IPS DF 6.9 (cell line): Measurements from ENCODE around the gene EPGN.

Source experiments
- DNase-seq: peaks from one replicate; pipeline ENCODE4 v3.0.0-alpha.2; 2013; ENCODE audit warnings: low read depth, low spot score
- H3K27ac ChIP-seq: one replicate; pipeline ENCODE4 v1.5.1; 2013; ENCODE audit warnings: low read length, control low read depth
- H3K27me3 ChIP-seq: 2 replicates; pipeline ENCODE4 v1.6.1; 2013; ENCODE audit warnings: mild to moderate bottlenecking, low read length; ENCODE audit not compliant: control insufficient read depth, insufficient read depth
- H3K36me3 ChIP-seq: 2 replicates; pipeline ENCODE4 v1.6.1; 2013; ENCODE audit warnings: low read length; ENCODE audit not compliant: control insufficient read depth, insufficient read depth
- H3K4me1 ChIP-seq: 2 replicates; pipeline ENCODE4 v1.6.1; 2013; ENCODE audit warnings: low read length; ENCODE audit not compliant: control insufficient read depth, insufficient read depth
- H3K4me3 ChIP-seq: 2 replicates; pipeline ENCODE4 v1.5.1; 2013; ENCODE audit warnings: mild to moderate bottlenecking, low read length
- H3K9me3 ChIP-seq: 2 replicates; pipeline ENCODE4 v1.6.1; 2013; ENCODE audit warnings: low read length, inconsistent platforms; ENCODE audit not compliant: control insufficient read depth, insufficient read depth
- WGBS: extraction: QIAGEN DNeasy Blood & Tissue Kit; methylation state at CpG from one replicate; pipeline ENCODE4 v1.1.7; 2013; ENCODE audit warnings: mixed read lengths, missing lambda C conversion rate; ENCODE audit not compliant: insufficient read length, insufficient coverage; 5-methylcytosine and 5-hydroxymethylcytosine counted together

The EPGN gene

DNA sequence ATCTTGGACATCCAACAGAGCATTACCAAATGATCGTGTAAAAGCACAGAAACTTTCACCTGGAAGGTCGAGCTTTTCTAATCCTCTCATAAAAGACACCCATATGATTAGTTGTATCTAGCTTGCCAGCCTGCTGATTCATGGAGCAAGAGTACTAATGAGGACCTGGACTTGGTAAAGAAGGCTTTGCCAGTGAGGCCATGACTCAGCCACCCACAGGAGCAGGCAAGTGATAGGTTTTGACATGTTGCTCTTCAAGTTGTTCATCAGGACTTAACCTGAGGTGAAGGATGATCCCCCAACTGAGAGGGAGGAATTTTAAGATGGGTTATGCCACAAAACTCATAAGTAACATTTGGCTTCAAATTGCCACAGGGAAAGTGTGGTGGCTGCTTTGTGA, 24.7 kb upstream of the EPGN start:
- no peaks in the 10 kb centered on the region for H3K4me1 ChIP-seq
- WGBS: no CpG with 5 or more reads among the region's 2 CpGs
- no peak for DNase-seq
- H3K9me3 ChIP-seq: no peaks in the 10 kb centered on the region
- H3K27me3 ChIP-seq: no peaks in the 10 kb centered on the region
- H3K27ac ChIP-seq: no peak overlapping the region
- no peak overlapping the region for H3K4me3 ChIP-seq
- H3K36me3 ChIP-seq: no peaks in the 10 kb centered on the region

DNA sequence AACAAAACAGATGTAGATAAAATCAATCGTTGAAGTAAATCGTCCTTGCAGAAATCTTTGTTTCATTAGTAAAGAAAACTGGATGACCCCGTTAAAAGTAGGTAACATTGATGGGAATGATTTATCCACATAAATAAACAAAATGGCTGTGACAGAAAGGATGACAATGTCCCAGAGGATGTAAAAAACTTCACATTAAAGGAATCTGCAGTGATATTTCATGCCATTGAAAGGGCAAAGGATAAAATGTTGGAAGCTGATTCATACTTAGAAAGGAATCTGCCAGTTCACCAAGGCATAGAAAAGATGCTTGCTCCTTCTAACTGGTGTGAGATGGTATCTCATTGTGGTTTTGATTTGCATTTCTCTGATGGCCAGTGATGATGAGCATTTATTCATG, 24.2 kb upstream of the EPGN start:
- no peak for DNase-seq
- Histone ChIP-seq H3K9me3 (no peaks in the 10 kb centered on the region), H3K4me1 (no peaks in the 10 kb centered on the region), H3K27ac (no peak overlapping the region), H3K4me3 (no peak overlapping the region), H3K27me3 (no peaks in the 10 kb centered on the region), H3K36me3 (no peaks in the 10 kb centered on the region)
- WGBS: no CpG with 5 or more reads among the region's 3 CpGs

DNA sequence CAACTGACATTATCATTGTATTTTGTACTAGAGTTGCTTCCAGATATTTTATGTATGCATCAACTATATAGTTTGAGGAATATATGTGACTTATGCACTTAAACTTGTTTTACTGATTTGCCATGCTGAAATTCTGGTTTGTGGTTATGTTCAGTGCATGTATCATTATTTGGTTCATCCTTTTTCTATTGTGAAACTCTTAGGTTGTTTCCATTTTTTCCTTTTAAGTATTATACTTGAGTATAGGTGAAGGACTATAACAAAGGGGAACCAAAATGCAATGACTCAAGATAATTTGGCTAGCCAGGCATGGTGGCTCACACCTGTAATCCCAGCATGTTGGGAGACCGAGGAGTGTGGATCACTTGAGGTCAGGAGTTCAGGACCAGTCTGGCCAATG, 21.1 kb upstream of the EPGN start:
- no peak overlapping the region for H3K27ac ChIP-seq
- no peaks in the 10 kb centered on the region for H3K27me3 ChIP-seq
- H3K9me3 ChIP-seq: no peaks in the 10 kb centered on the region
- DNase-seq: no peak
- H3K4me1 ChIP-seq: no peaks in the 10 kb centered on the region
- H3K36me3 ChIP-seq: no peaks in the 10 kb centered on the region
- H3K4me3 ChIP-seq: no peak overlapping the region
- WGBS: no CpG with 5 or more reads among the region's 1 CpG

DNA sequence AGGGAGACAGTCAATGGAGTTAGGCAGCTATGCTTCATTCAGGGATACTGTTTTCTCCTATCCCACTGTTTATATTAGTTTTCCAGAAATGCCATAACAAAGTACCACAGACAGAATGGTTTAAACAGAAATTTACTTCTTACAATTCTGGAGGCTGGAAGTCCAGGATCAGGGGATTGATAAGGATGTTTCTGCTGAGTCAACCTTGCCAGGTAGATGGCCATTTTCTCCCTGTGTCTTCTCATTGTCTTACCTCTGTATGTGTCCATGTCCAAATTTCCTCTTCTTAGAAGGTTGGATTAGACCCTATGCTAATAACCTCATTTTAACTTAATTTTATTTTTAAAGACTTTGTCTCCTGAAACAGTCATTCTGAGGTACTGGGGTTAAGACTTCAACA, 20.5 kb upstream of the EPGN start:
- H3K4me1 ChIP-seq: no peaks in the 10 kb centered on the region
- H3K27ac ChIP-seq: no peak overlapping the region
- H3K27me3 ChIP-seq: no peaks in the 10 kb centered on the region
- H3K36me3 ChIP-seq: no peaks in the 10 kb centered on the region
- no peaks in the 10 kb centered on the region for H3K9me3 ChIP-seq
- H3K4me3 ChIP-seq: no peak overlapping the region
- DNase-seq: no peak

DNA sequence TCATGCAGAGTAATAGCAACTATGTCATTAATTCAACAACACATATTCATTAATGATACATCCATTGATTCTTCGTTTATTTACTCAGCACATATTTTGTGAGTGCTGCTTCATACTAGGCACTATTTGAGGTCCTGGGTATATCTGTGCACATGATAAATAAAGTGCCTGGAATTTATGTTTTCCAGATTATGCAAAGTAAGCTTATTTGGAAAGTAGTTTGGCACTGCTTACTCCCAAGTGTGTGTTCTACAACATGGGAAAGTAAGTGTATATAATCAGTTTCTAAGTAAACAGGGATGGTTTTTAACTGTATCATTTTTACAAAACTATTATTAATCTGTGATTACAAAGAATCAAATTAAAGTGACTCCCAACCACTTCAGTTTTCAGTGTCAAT, 16.8 kb upstream of the EPGN start:
- no CpG with 5 or more reads among the region's 1 CpG for WGBS
- DNase-seq: no peak
- H3K36me3 ChIP-seq: no peaks in the 10 kb centered on the region
- no peaks in the 10 kb centered on the region for H3K9me3 ChIP-seq
- no peak overlapping the region for H3K4me3 ChIP-seq
- H3K4me1 ChIP-seq: no peaks in the 10 kb centered on the region
- H3K27ac ChIP-seq: no peak overlapping the region
- no peaks in the 10 kb centered on the region for H3K27me3 ChIP-seq

DNA sequence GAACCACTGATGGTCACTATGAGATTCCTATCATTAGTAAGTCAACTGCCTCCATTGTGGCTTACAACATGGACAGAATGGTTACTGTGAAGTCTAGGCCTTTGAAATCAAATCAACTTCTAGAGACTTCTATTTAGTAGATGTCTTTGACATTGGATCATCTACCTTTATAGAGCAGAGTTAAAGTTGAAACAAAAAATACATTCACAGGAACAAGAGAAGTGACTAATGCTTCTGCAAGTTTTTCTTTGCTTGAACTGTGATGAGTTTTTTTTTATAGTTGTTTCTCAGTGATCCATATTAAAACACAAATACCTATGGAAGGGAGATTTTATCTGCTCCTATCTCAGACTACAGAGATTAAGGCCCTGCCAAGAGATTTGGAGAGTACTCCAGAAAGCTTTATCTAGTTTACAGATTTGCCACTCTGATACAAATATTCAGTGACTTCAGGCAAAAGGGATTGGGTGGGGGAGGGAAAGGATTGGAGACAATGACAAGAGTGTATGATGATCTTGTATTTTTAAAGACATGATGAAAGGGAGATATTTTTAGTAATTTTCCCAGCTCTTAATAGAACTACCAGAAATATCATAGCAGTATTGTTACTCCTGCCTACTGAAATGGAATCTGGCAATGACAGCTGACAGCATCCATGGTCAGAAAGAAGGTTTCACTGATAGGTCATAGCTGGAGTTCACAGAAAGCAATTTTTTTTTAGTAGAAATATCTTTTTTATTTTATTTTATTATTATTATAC, 16.0 kb upstream of the EPGN start:
- DNase-seq: no peak
- Histone ChIP-seq H3K4me1 (no peaks in the 10 kb centered on the region), H3K27me3 (no peaks in the 10 kb centered on the region), H3K9me3 (no peaks in the 10 kb centered on the region), H3K36me3 (no peaks in the 10 kb centered on the region), H3K27ac (no peak overlapping the region), H3K4me3 (no peak overlapping the region)

DNA sequence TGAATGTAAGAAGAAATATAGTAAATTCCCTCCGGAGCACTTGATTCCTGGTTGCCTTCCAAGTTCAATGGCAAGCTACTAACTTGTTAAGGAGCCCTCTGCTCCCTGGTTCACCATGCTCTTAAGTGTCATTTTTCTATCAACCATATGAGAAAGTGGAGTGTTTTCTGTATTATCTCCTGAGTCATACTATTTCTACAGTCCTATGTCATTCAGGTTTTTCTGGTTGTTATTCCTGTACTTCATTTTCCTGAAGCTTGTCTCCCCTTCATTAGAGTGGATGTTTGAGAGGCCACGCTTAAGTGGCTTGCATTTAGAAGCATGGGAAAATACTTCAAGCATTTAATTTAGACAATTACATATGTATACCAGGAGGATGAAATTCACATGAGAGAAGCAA, 14.7 kb upstream of the EPGN start:
- no peak overlapping the region for H3K4me3 ChIP-seq
- no peak overlapping the region for H3K27ac ChIP-seq
- no peaks in the 10 kb centered on the region for H3K27me3 ChIP-seq
- no peaks in the 10 kb centered on the region for H3K4me1 ChIP-seq
- no CpG with 5 or more reads among the region's 2 CpGs for WGBS
- no peak for DNase-seq
- H3K36me3 ChIP-seq: no peaks in the 10 kb centered on the region
- H3K9me3 ChIP-seq: no peaks in the 10 kb centered on the region

DNA sequence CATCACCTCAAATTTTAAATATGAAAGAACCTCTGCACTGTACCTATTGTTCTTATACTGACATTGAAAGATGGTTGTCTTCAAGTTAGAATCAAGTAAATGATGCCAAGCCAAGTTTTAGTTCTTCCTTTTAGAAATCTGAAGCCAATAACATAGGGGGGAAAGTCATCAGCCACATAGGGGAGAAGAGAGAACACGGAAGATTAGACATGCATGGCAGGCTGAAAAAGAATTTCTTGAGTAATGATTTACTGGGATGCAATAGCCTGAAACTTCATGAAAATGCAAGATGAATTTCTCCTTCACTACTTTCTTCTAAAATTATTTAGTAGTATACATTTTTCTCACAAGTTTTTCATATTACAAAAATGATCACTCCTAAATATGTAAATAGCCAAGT, 13.6 kb upstream of the EPGN start:
- Histone ChIP-seq H3K9me3 (no peaks in the 10 kb centered on the region), H3K27me3 (no peaks in the 10 kb centered on the region), H3K4me1 (no peaks in the 10 kb centered on the region), H3K36me3 (no peaks in the 10 kb centered on the region), H3K27ac (no peak overlapping the region), H3K4me3 (no peak overlapping the region)
- DNase-seq: no peak
- WGBS: no CpG with 5 or more reads among the region's 1 CpG

DNA sequence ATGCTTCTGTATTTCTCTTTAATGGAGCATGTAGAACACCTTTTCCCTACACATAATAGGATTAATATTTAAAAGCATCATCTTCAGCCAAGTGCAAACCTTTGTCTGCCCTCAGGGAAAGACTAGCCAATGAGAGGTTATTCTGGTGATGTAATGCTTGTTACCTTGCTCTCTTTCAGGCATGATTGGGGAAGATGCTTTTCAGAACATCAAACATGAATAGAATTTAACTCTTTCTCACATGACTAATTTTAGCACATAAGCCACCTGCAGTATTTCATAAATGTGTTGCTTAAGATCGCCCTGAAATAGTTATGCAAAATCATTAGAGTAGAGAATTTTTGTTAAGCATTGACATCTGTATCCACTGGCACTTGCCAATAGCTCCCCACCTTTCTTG, 10.7 kb upstream of the EPGN start:
- Histone ChIP-seq H3K36me3 (no peaks in the 10 kb centered on the region), H3K9me3 (no peaks in the 10 kb centered on the region), H3K27ac (no peak overlapping the region), H3K4me1 (no peaks in the 10 kb centered on the region), H3K4me3 (no peak overlapping the region), H3K27me3 (no peaks in the 10 kb centered on the region)
- DNase-seq: no peak
- WGBS: no CpG with 5 or more reads among the region's 1 CpG

DNA sequence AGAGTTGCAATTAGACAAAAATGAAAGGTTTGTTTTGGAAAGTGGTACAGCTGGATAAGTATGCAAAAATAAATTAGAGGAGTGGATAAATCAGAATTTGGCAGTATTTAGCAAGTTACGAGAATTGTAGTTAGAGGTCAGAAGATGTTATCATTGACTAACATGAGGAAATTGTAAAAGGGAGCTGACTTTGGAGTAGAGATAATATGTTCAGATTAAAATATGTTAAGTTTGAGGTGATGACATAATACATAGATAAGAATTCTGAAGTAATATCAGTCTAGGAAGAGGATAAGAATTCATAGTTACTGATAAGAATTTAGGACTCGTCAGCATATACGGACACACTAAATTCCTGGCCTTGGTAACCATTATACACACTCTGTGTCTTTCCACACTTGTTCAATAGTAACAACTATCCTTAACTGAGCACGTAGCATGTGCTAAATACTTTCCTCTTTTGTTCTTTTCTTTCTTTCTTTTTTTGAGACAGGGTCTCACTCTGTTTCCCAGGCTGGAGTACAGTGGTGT, 4.1 kb upstream of the EPGN start:
- Histone ChIP-seq H3K27me3 (no peaks in the 10 kb centered on the region), H3K27ac (no peak overlapping the region), H3K4me3 (no peak overlapping the region), H3K36me3 (no peaks in the 10 kb centered on the region), H3K4me1 (no peaks in the 10 kb centered on the region), H3K9me3 (no peaks in the 10 kb centered on the region)
- 100% methylated on average over 1 of the region's 4 CpGs for WGBS
- DNase-seq: no peak

DNA sequence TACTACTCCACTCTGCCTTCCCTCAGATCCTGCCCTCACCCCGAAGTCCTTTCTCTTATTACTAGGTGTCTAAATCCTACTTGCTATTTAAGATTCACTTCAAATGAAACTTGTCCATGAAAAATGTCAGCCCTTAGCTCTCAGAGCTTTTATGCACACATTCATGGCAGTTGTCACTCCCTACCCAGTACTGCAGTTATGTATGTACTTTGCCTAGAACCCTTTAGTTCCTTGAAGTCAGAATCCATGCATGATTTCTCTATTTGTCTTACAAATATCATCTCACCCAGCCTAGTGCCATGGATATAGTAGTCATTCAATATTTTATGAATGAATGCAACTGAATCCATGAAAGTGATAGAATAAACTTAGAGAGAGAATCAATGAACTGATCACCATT, 3.3 kb upstream of the EPGN start:
- Histone ChIP-seq H3K27ac (no peak overlapping the region), H3K4me1 (no peaks in the 10 kb centered on the region), H3K27me3 (no peaks in the 10 kb centered on the region), H3K4me3 (no peak overlapping the region), H3K9me3 (no peaks in the 10 kb centered on the region), H3K36me3 (no peaks in the 10 kb centered on the region)
- no peak for DNase-seq
- no CpG with 5 or more reads among the region's 1 CpG for WGBS
